ENCODE measurements around the gene AKR7A3.
"Not testable (repeated sequence)": the region's sequence is repeated elsewhere in the genome, so short reads cannot be mapped to it uniquely, and the experiment has no call there.

AKR7A3 gene

DNA sequence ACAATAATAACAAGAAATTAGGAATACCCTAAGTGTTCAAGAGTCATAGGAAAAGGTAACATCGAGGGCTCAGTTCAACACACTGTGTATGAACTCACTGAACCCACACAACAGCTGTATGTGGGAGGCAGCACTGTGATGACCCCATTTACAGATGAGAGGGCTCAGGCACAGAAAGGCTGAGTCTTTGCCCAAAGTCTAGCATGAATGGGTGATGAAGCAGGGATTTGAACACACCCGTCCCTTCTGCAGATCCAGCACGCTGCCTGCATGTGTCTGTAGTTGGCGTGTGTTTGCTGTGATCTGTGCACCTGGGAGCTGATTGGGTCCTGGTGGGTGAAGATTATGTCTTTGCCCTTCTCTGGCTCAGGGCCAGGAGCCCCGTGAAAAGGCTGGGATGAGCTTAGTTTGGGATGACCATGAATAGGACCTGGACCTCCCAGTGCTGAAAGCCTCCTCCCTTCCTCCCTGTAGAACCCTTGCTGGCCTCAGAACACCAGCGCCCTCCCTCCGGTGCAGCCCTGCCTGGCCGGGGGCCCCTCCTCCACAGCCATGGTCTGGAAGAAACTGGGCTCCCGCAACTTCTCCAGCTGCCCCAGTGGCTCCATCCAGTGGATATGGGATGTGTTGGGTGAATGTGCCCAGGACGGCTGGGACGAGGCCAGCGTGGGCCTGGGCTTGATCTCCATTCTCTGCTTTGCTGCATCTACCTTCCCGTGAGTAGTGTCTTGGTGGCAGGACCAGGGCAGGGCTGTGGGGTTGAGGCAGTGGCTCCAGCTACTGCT lies 28.7 kb upstream of the AKR7A3 start:
- DNase-seq (ENCODE audit: low read depth): no peak

- no peak for DNase-seq (ENCODE audit: low read depth)
Measured at GRCh38 chr1:19315378-19316198, 27.0 kb upstream of the AKR7A3 start.

DNA sequence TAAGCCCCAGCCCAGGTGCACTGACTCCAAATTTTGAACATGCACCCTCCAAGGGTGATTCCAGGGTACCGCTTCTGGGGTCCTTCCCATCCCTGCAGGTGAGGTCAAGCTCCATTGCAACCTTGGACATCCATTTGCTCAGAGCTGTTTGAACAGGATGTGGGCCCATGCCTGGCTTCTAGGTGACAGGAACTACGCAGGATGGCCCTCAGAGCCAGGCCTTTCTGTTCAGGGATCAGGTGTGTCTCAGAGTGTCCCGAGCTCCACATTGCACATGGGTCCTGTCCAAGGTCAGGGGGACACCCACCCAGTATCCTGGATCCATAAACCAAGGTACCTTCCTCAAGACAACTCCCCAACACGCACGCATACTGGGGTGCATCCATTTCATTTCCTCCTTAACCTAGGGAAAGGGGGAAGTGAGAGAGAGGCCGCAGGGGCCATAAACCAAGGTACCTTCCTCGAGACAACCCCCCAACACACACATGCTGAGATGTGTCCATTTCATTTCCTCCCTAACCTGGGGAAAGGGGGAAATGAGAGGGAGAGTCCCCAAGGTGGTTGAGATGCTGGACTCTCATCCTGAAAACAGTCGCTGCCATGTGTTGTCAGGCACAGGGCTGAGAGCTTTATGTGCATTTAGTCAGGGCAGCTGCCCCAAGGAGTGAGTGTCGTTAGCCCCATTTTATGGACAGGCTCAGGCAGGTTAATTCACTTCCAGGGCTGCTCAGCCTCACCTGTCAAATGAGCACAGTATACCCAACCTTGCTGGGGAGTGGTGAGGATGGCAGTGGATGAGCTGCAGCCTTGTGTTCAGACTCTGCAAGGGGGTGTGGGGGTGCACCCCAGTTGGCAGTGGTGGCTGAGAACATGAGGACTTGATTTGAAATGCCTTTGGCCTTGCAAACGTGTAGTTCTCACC lies 25.7 kb upstream of the AKR7A3 start:
- DNase-seq (ENCODE audit: low read depth): no peak

- DNase-seq (ENCODE audit: low read depth): no peak
Measured at GRCh38 chr1:19313636-19313959, 25.0 kb upstream of the AKR7A3 start.

- DNase-seq (ENCODE audit: low read depth): no peak
Measured at GRCh38 chr1:19312782-19313635, 24.4 kb upstream of the AKR7A3 start.

GRCh38 chr1:19311931-19312781 lies 23.6 kb upstream of the AKR7A3 start, which contains the start of the genes AKR7A2 and SLC66A1:
AKR7A2 (minus strand) TSS chr1:19312144; CDS start chr1:19312124, 20 bp downstream.
SLC66A1 (plus strand) TSS chr1:19312326; CDS start chr1:19317678, 5,352 bp downstream.
- DNase-seq (ENCODE audit: low read depth): peak; percentile 80

GRCh38 chr1:19311503-19311930 lies 22.9 kb upstream of the AKR7A3 start:
- DNase-seq (ENCODE audit: low read depth): no peak

DNA sequence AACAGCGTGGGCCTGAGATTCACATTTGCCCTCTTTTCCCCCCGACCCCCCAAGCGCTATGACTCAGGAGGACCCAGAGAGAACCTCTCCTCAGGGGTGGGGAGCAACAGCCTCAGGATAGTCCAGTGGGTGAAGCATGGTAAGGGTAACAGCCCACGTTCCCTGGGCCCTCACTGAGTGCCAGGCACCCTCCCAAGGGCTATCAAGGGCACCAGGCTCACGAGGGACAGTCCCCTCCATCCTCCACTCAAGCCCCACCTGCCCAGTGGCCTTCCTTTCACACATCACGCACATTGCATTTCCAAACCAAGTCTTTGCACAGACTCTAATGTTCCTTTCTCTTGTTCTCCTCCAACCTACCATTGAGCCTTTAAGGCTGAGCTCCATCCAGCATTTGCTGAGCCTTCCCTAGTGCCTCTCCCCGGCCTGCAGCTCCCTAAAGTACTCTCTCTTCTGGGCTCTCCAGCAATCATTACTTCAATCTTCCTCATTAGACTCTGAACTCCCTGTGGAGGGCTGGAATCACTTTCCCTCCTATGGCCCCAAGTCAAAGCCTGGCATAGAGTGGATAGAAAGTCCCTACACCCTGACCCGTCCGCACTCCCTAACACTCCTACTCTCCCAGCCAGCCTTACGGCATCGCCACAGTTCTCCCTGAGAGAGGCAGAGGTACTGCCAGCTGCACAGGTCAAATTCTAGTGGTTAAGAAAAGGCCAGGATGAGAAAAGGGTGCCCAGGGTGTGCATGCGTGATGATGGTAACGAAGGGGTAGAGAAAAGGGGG lies 22.3 kb upstream of the AKR7A3 start:
- no peak for DNase-seq (ENCODE audit: low read depth)

DNA sequence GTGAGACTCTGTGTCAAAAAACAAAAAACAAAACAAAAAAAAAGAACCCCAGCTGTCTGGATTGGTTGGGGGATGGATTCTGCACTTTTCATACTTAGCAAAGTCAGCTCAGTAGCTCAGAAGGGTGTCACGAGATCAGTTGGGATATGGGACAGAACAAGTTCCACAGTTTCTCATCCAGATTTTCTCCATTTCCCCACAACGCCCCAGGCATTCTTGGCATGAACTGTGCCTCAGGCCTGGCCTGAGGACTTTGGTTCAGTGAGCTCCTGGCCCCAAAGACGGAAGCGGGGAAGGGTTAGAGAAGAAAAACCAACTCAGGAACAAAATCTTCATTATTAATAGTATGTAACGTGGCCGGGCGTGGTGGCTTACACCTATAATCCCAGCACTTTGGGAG lies 21.5 kb upstream of the AKR7A3 start:
- no peak for DNase-seq (ENCODE audit: low read depth)

- no peak for DNase-seq (ENCODE audit: low read depth)
Measured at GRCh38 chr1:19309123-19309813, 20.7 kb upstream of the AKR7A3 start.

- no peak for DNase-seq (ENCODE audit: low read depth)
Measured at GRCh38 chr1:19308509-19308907, 19.9 kb upstream of the AKR7A3 start.

- no peak for DNase-seq (ENCODE audit: low read depth)
Measured at GRCh38 chr1:19307794-19308508, 19.4 kb upstream of the AKR7A3 start.

DNA sequence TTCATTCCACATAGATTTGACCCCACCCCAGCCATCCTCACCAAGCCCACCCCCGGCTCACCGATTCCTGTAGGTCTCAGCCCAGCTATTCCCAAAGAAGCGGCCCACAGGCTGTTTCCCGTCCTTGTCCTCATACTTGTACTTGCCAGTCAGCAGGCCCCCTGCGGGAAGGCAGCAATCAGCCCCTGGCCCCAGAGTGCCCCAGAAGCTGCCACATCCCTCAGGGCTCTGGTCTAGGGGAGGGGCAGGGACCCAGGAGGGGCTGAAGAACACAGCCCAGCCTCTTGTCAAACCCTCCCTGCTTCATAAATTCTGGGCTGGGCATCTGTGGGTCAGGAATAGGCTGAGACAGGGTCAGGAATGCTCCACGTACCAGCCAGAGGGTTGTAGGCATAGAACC lies 18.4 kb upstream of the AKR7A3 start:
- no peak for DNase-seq (ENCODE audit: low read depth)

GRCh38 chr1:19305880-19306279 lies 17.3 kb upstream of the AKR7A3 start:
- no peak for DNase-seq (ENCODE audit: low read depth)

DNA sequence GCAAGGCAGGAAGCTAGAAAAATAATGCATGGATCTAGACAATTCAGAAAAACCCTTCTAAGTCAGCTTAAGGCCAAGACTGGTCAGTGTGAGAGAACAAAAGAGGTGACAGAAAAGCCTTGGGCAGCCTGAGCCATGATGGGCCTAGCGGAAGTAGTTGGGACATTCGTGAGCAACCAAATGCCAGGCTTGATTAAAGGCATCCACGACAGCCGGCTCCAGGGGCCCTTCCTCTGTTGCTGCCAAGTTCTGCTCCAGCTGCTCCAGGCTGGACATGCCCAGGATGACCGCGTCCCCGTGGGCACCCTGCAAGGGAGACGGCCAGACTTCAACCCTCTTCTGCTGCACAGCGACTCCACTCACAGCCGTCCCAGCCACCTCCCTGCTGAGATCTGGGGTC lies 15.5 kb upstream of the AKR7A3 start:
- not testable (repeated sequence) for DNase-seq (ENCODE audit: low read depth)

- DNase-seq (ENCODE audit: low read depth): no peak
Measured at GRCh38 chr1:19300211-19300610, 11.6 kb upstream of the AKR7A3 start.

DNA sequence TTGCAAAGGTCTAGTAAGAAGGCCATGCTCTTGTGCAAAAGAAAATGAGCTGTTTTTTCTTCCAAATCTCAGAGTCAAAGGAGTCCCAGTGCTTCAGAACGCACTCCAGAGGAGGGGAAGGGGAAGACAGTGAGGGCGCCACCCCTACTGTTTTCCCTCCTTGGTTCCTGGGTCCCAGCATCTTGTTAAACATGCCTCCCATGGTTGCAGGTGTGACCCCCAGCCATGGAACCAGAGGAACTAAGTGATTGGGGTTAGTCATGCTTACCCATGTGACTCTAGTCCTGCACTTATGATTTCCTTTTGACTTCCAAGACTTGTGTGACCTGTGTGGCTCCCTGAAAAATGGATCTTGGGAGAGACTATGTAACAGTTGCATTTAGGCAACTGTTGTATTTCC lies 6.1 kb upstream of the AKR7A3 start:
- DNase-seq (ENCODE audit: low read depth): no peak

DNA sequence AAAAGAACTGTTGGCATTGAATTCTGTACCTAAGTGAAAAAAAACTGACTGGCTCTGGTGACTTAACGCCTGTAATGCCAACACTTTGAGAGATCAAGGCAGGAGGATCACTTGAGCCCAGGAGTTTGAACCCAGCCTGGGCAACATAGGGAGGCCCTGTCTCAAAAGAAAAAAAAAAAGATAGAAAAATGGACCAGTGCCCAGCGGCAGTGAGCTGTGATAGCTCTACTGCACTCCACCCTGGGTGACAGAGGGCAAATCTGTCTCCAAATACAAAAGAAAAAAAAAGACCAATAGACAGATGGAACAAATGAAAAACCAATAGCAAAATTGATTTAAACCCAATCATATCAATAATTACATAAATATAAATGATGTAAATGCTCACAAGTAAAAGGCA lies 674 bp upstream of the AKR7A3 start:
- no peak for DNase-seq (ENCODE audit: low read depth)

All from stimulated activated CD8-positive, alpha-beta memory T cell treated with anti-CD3 and anti-CD28 coated beads, Interleukin-15, amount 100 ng/mL, for 1 hour (primary cell).